OCI-LY1 (cell line): ENCODE measurements around the gene PARD3.

Experiments
- H2AFZ ChIP-seq: fragments of 200-600 bp; sonication (generic), shearing (Covaris generic); 2 replicates; pipeline ENCODE4 v1.6.0; 2014; ENCODE audit warnings: antibody characterized with exemption, mild to moderate bottlenecking, low read length
- H3F3A ChIP-seq: fragments of 200-600 bp; sonication (generic), shearing (Covaris generic); 2 replicates; pipeline ENCODE4 v1.6.0; 2014; ENCODE audit warnings: mild to moderate bottlenecking, antibody characterized with exemption, low read length, moderate library complexity; ENCODE audit not compliant: insufficient read depth
- H3K27ac ChIP-seq: fragments of 200-600 bp; sonication (generic); 2 replicates; pipeline ENCODE4 v1.5.1; 2014; ENCODE audit warnings: low read length, mixed run types, mild to moderate bottlenecking, low read depth; ENCODE audit not compliant: poor library complexity, severe bottlenecking
- H3K27me3 ChIP-seq: fragments of 200-600 bp; sonication (generic); 2 replicates; pipeline ENCODE4 v1.6.0; 2014; ENCODE audit warnings: antibody characterized with exemption, mild to moderate bottlenecking, low read length, moderate library complexity; ENCODE audit not compliant: insufficient read depth
- H3K36me3 ChIP-seq: fragments of 200-600 bp; sonication (generic); 2 replicates; pipeline ENCODE4 v1.6.1; 2014; ENCODE audit warnings: mild to moderate bottlenecking, antibody characterized with exemption, low read length, moderate library complexity, mixed read lengths; ENCODE audit not compliant: insufficient read depth
- H3K4me1 ChIP-seq: fragments of 200-600 bp; sonication (generic); 2 replicates; pipeline ENCODE4 v1.5.1; 2014; ENCODE audit warnings: mild to moderate bottlenecking, low read length, moderate library complexity; ENCODE audit not compliant: insufficient read depth, severe bottlenecking
- H3K4me2 ChIP-seq: fragments of 200-600 bp; sonication (generic), shearing (Covaris generic); 2 replicates; pipeline ENCODE4 v1.6.1; 2014; ENCODE audit warnings: low read length
- H3K4me3 ChIP-seq: fragments of 200-600 bp; sonication (generic); 2 replicates; pipeline ENCODE4 v1.5.1; 2014; ENCODE audit warnings: low read length, low read depth, mild to moderate bottlenecking, mixed read lengths; ENCODE audit not compliant: poor library complexity, severe bottlenecking
- H3K79me2 ChIP-seq: fragments of 200-600 bp; shearing (Covaris generic); 2 replicates; pipeline ENCODE4 v1.6.1; 2016; ENCODE audit warnings: mixed run types, low read length, mixed read lengths; ENCODE audit not compliant: insufficient read depth
- H3K9ac ChIP-seq: fragments of 200-600 bp; sonication (generic), shearing (Covaris generic); 2 replicates; pipeline ENCODE4 v1.6.1; 2014; ENCODE audit warnings: mild to moderate bottlenecking, low read length, mixed read lengths
- H3K9me2 ChIP-seq: fragments of 200-600 bp; sonication (generic), shearing (Covaris generic); 2 replicates; pipeline ENCODE4 v1.6.1; 2014; ENCODE audit warnings: low read depth, mild to moderate bottlenecking, low read length, mixed read lengths
- H3K9me3 ChIP-seq: fragments of 200-600 bp; shearing (Covaris generic); 2 replicates; pipeline ENCODE4 v1.6.1; 2014; ENCODE audit warnings: low read length, mixed read lengths
- H4K20me1 ChIP-seq: fragments of 200-600 bp; sonication (generic), shearing (Covaris generic); 2 replicates; pipeline ENCODE4 v1.6.0; 2016; ENCODE audit warnings: mild to moderate bottlenecking, low read length; ENCODE audit not compliant: insufficient read depth
- EZH2 ChIP-seq: fragments of 200-600 bp; sonication (generic), shearing (Covaris generic); IDR thresholded peaks from 2 replicates; pipeline ENCODE4 v1.8.0; 2017; ENCODE audit warnings: borderline replicate concordance, mixed run types, mild to moderate bottlenecking, antibody characterized with exemption, low read length, moderate library complexity, mixed read lengths
- TF ChIP-seq, protein P1 (sequence below): fragments of 200-600 bp; sonication (generic), shearing (Covaris generic); IDR thresholded peaks from 2 replicates; pipeline ENCODE4 v1.5.1; 2017; ENCODE audit warnings: mild to moderate bottlenecking, antibody characterized with exemption, low read length, moderate library complexity, mixed read lengths

PARD3 gene

DNA sequence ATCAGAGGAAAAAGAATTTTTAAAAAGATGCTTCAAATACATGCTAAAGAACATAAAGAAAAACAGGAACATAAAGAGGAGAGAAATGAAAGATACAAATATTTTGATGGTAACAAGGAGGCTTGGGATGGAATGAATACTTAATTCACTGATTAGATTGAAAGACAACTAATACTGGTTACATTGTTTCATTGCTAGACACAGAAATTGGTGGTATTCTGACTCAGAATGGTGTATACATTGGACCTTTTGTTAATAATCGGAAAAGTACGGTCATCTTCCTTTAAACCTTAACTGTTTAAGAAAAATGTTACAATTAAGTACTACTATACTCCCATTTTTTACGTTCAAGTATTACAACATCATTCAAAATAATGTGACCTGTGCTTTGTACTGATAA, 567.5 kb downstream of the PARD3 start:
- Histone ChIP-seq H3K4me2 (no peak overlapping the region), H3K9ac (no peak overlapping the region), H3K4me3 (no peak overlapping the region), H3K4me1 (no peaks in the 10 kb centered on the region), H3K79me2 (no peaks in the 10 kb centered on the region), H3K9me3 (no peaks in the 10 kb centered on the region), H3K27ac (no peak overlapping the region), H3K27me3 (no peaks in the 10 kb centered on the region), H2AFZ (no peak overlapping the region), H3F3A (no peaks in the 10 kb centered on the region), H4K20me1 (no peaks in the 10 kb centered on the region), H3K36me3 (no peaks in the 10 kb centered on the region), H3K9me2 (no peaks in the 10 kb centered on the region)
- TF ChIP-seq, protein P1, sequence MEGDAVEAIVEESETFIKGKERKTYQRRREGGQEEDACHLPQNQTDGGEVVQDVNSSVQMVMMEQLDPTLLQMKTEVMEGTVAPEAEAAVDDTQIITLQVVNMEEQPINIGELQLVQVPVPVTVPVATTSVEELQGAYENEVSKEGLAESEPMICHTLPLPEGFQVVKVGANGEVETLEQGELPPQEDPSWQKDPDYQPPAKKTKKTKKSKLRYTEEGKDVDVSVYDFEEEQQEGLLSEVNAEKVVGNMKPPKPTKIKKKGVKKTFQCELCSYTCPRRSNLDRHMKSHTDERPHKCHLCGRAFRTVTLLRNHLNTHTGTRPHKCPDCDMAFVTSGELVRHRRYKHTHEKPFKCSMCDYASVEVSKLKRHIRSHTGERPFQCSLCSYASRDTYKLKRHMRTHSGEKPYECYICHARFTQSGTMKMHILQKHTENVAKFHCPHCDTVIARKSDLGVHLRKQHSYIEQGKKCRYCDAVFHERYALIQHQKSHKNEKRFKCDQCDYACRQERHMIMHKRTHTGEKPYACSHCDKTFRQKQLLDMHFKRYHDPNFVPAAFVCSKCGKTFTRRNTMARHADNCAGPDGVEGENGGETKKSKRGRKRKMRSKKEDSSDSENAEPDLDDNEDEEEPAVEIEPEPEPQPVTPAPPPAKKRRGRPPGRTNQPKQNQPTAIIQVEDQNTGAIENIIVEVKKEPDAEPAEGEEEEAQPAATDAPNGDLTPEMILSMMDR: no peak
- no peak for TF ChIP-seq EZH2

DNA sequence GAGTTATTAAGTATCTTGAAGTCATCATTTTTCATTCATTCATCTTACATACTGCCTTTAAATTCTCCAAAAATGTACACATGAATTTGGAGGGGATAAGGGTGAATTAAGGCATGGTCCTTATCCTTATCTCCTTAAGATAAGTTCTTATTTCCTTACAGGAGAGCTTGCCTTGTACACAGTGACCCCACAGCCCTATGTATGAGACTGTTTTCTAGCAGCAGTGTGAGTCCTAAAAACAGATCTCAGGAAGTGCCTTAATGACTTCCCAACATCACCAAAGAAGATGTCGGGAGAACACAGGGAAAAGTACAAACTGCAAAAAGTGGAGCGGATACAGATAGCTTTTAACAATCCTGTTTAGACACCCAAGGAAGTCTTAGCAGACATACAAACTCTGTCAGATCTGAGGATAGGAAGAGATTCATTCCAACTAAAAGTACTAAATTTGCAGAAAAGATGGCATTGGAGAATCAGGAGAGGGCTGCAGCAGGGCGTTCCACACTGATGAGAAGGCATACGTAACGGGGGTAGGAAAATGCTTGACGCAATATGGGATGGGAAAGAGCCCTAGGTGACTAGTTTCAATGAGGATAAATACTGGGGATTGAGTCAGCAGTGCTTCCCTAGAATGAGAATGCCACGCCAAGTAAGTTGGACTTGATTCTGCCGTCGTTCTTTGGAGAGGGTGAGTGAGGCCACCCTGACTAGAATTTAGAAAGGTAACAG, 570.2 kb downstream of the PARD3 start:
- H3K9me2 ChIP-seq: no peaks in the 10 kb centered on the region
- H3K4me1 ChIP-seq: no peaks in the 10 kb centered on the region

DNA sequence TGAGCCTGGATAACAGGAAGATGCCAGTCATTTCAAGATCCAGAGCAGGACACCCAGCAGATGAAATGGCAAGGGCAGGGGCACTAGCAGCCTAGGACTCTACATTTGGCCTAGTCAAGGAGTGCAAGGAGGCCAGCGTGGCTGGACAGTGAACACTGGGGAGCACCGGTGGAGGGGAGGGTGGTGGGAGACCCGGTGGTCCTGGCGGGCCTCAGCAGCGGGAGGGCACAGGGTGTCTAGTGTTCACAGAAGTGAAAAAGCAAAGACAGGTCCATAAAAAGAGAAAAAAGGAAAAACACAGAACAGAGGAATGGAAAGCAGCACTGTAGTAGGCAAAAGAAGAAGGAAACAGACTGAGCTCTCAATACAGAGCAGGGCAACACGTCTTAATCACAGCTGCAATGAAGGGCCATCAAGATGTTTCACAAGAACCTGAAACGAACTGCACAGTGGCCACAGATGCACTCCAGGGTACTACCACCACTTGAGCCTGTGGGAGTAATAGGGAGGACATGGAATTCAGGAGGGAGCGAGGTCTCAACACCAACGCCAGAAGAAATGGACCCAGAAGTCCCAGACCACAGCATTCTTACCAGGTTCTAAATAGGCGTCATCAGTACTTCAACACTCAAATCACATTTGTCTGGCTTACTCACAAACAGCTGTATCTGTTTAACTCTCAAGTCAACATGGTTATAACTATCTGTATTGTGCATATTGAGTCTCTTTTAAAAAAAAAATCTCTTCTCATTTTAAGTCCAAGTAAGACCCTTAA, 573.7 kb downstream of the PARD3 start:
- Histone ChIP-seq H3K4me1 (no peaks in the 10 kb centered on the region), H3K4me2 (no peak overlapping the region), H3K36me3 (no peaks in the 10 kb centered on the region), H3K27ac (no peak overlapping the region), H3F3A (no peaks in the 10 kb centered on the region), H3K9me3 (no peaks in the 10 kb centered on the region), H3K4me3 (no peak overlapping the region), H2AFZ (no peak overlapping the region), H4K20me1 (no peaks in the 10 kb centered on the region), H3K27me3 (no peaks in the 10 kb centered on the region), H3K9ac (no peak overlapping the region), H3K79me2 (no peaks in the 10 kb centered on the region), H3K9me2 (no peaks in the 10 kb centered on the region)
- no peak for TF ChIP-seq EZH2
- TF ChIP-seq, protein P1: no peak

More for the DNA sequence above, 570.2 kb downstream of the PARD3 start:
- TF ChIP-seq, protein P1: no peak
- no peak for TF ChIP-seq EZH2
- no peak overlapping the region for H3K4me3 ChIP-seq
- no peaks in the 10 kb centered on the region for H3K27me3 ChIP-seq
- no peak overlapping the region for H3K9ac ChIP-seq
- H3K36me3 ChIP-seq: no peaks in the 10 kb centered on the region
- H3K4me2 ChIP-seq: no peak overlapping the region
- no peaks in the 10 kb centered on the region for H4K20me1 ChIP-seq
- no peaks in the 10 kb centered on the region for H3K9me3 ChIP-seq
- no peak overlapping the region for H3K27ac ChIP-seq
- H2AFZ ChIP-seq: no peak overlapping the region
- H3F3A ChIP-seq: no peaks in the 10 kb centered on the region
- no peaks in the 10 kb centered on the region for H3K79me2 ChIP-seq
